ENCODE results near the gene CCDC180. TPM values are rescaled to one million over a fixed set of nuclear protein-coding genes. Genes with fewer than 3 reads are reported as not detected.

The CCDC180 gene
- polyA plus RNA-seq, 1 donor from 2014 or later = 5.8 TPM

DNA sequence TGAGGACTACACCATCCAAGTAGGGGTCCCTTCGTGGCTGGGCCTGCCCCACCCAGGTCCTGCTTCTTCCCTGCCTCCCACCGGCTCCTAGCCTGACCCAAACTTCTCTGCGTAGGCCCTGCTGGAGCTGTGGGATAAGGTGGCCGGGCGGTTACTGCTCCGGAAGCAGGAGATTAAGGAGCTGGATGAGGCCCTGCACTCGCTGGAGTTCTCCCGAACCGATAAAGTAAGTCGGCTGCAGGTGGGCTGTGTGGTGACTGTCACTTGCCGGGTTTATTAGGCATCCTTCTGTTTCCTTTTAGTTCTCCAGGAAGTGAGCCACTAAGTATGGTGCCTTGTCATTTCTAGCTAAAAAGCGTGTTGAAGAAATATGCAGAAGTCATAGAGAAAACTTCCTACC lies 7.0 kb downstream of the CCDC180 start:
- no peak overlapping the region for H3K9ac ChIP-seq (ENCODE audit: low read length)
- no peak overlapping the region for H3K4me2 ChIP-seq (ENCODE audit: low read length)
- H2AFZ ChIP-seq (ENCODE audit: low read depth, low read length) = no peak overlapping the region
- no peaks in the 10 kb centered on the region for H4K20me1 ChIP-seq (ENCODE audit: insufficient read depth)
- no peaks in the 10 kb centered on the region for H3K36me3 ChIP-seq (ENCODE audit: insufficient read depth, low read length)
- H3K27ac ChIP-seq (ENCODE audit: low read length) = no peak overlapping the region
- H3K4me3 ChIP-seq (ENCODE audit: low read length) = no peak overlapping the region
- no peaks in the 10 kb centered on the region for H3K9me2 ChIP-seq (ENCODE audit: insufficient read depth, low read length)
- no peaks in the 10 kb centered on the region for H3K79me2 ChIP-seq (replicated peaks; ENCODE audit: insufficient read depth, low read length)
- no peak for TF ChIP-seq EZH2 (IDR thresholded peaks at IDR 0.05; ENCODE audit: borderline replicate concordance, insufficient read depth, low read length, poor library complexity, severe bottlenecking)
- TF ChIP-seq RAD21 (conservative IDR thresholded peaks at IDR 0.05) = no peak
- TF ChIP-seq, protein P1, sequence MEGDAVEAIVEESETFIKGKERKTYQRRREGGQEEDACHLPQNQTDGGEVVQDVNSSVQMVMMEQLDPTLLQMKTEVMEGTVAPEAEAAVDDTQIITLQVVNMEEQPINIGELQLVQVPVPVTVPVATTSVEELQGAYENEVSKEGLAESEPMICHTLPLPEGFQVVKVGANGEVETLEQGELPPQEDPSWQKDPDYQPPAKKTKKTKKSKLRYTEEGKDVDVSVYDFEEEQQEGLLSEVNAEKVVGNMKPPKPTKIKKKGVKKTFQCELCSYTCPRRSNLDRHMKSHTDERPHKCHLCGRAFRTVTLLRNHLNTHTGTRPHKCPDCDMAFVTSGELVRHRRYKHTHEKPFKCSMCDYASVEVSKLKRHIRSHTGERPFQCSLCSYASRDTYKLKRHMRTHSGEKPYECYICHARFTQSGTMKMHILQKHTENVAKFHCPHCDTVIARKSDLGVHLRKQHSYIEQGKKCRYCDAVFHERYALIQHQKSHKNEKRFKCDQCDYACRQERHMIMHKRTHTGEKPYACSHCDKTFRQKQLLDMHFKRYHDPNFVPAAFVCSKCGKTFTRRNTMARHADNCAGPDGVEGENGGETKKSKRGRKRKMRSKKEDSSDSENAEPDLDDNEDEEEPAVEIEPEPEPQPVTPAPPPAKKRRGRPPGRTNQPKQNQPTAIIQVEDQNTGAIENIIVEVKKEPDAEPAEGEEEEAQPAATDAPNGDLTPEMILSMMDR (IDR thresholded peaks at IDR 0.05; ENCODE audit: poor library complexity, severe bottlenecking) = no peak
- TF ChIP-seq EP300 (conservative IDR thresholded peaks at IDR 0.05; ENCODE audit: poor library complexity, severe bottlenecking) = no peak
- no peaks in the 10 kb centered on the region for H3K9me3 ChIP-seq (ENCODE audit: low read length)
- no peaks in the 10 kb centered on the region for H3F3A ChIP-seq (ENCODE audit: insufficient read depth, low read length, poor library complexity, severe bottlenecking)
- no peaks in the 10 kb centered on the region for H3K27me3 ChIP-seq (ENCODE audit: insufficient read depth, low read depth, low read length)

DNA sequence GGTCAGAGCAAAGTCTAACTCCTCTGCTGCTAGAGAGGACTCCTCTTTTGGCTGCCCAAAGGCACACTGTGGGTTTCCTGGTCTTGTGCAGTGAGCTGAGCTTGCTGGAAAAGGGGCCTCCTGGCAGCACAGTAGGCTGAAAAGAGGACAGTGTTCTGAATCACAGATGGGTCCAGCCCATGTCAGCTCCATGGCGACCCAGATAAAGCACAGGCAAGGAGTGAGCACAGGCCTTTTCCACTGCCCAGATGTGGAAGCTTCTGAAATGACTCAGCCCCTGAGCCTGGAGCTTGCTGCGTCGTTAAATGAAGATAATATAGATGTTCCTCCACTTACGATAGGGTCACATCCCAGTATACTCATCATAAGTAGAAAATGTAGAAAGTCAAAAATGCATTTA lies 8.1 kb downstream of the CCDC180 start:
- Histone ChIP-seq H3F3A (ENCODE audit: insufficient read depth, low read length, poor library complexity, severe bottlenecking) (no peaks in the 10 kb centered on the region), H3K79me2 (replicated peaks; ENCODE audit: insufficient read depth, low read length) (no peaks in the 10 kb centered on the region), H2AFZ (ENCODE audit: low read depth, low read length) (no peak overlapping the region), H3K27me3 (ENCODE audit: insufficient read depth, low read depth, low read length) (no peaks in the 10 kb centered on the region), H3K9me3 (ENCODE audit: low read length) (no peaks in the 10 kb centered on the region), H3K27ac (ENCODE audit: low read length) (no peak overlapping the region), H4K20me1 (ENCODE audit: insufficient read depth) (no peaks in the 10 kb centered on the region), H3K9me2 (ENCODE audit: insufficient read depth, low read length) (no peaks in the 10 kb centered on the region), H3K4me2 (ENCODE audit: low read length) (no peak overlapping the region), H3K4me3 (ENCODE audit: low read length) (no peak overlapping the region), H3K9ac (ENCODE audit: low read length) (no peak overlapping the region), H3K36me3 (ENCODE audit: insufficient read depth, low read length) (no peaks in the 10 kb centered on the region)
- TF ChIP-seq EZH2 (IDR thresholded peaks at IDR 0.05; ENCODE audit: borderline replicate concordance, insufficient read depth, low read length, poor library complexity, severe bottlenecking) (no peak), RAD21 (conservative IDR thresholded peaks at IDR 0.05) (no peak), EP300 (conservative IDR thresholded peaks at IDR 0.05; ENCODE audit: poor library complexity, severe bottlenecking) (no peak), SMC3 (conservative IDR thresholded peaks at IDR 0.05; ENCODE audit: poor library complexity) (no peak), MXI1 (conservative IDR thresholded peaks at IDR 0.05; ENCODE audit: poor library complexity, severe bottlenecking) (no peak), TAF1 (IDR thresholded peaks at IDR 0.05; ENCODE audit: low read depth) (no peak), POLR2AphosphoS5 (IDR thresholded peaks at IDR 0.05) (no peak)
- TF ChIP-seq, protein P2, sequence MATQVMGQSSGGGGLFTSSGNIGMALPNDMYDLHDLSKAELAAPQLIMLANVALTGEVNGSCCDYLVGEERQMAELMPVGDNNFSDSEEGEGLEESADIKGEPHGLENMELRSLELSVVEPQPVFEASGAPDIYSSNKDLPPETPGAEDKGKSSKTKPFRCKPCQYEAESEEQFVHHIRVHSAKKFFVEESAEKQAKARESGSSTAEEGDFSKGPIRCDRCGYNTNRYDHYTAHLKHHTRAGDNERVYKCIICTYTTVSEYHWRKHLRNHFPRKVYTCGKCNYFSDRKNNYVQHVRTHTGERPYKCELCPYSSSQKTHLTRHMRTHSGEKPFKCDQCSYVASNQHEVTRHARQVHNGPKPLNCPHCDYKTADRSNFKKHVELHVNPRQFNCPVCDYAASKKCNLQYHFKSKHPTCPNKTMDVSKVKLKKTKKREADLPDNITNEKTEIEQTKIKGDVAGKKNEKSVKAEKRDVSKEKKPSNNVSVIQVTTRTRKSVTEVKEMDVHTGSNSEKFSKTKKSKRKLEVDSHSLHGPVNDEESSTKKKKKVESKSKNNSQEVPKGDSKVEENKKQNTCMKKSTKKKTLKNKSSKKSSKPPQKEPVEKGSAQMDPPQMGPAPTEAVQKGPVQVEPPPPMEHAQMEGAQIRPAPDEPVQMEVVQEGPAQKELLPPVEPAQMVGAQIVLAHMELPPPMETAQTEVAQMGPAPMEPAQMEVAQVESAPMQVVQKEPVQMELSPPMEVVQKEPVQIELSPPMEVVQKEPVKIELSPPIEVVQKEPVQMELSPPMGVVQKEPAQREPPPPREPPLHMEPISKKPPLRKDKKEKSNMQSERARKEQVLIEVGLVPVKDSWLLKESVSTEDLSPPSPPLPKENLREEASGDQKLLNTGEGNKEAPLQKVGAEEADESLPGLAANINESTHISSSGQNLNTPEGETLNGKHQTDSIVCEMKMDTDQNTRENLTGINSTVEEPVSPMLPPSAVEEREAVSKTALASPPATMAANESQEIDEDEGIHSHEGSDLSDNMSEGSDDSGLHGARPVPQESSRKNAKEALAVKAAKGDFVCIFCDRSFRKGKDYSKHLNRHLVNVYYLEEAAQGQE (IDR thresholded peaks at IDR 0.05; ENCODE audit: borderline replicate concordance) = no peak
- TF ChIP-seq, protein P1 (IDR thresholded peaks at IDR 0.05; ENCODE audit: poor library complexity, severe bottlenecking) = no peak
